22Rv1 (cell line): ENCODE results near the gene CHRNA10.

Experiments
- ZFX ChIP-seq: fragments of 450-650 bp; IDR thresholded peaks from 2 replicates; pipeline ENCODE4 v1.6.1; 2017; ENCODE audit warnings: antibody characterized with exemption, borderline replicate concordance
- TF ChIP-seq, protein P1 (sequence below): fragments of 450-650 bp; IDR thresholded peaks from 2 replicates; pipeline ENCODE4 v1.5.1; 2017; ENCODE audit warnings: mild to moderate bottlenecking

DNA sequence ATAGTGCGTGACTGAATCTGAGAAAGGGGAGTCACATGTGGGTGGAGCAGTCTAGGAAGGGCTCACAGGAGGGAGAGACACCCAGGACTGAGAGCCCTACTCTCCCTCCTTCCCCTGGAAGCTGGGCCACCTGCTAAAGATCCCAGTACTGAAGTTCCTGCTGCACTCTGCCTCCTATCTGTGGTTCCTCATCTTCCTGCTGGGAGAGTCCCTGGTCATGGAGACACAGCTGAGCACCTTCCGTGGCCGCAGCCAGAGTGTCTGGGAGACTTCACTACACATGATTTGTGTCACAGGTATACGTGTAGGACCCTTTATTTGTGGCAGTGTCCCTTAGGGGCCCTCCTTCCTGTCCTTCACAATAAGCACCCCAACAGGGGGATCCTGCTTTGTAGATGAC, 48.7 kb downstream of the CHRNA10 start:
- TF ChIP-seq, protein P1, sequence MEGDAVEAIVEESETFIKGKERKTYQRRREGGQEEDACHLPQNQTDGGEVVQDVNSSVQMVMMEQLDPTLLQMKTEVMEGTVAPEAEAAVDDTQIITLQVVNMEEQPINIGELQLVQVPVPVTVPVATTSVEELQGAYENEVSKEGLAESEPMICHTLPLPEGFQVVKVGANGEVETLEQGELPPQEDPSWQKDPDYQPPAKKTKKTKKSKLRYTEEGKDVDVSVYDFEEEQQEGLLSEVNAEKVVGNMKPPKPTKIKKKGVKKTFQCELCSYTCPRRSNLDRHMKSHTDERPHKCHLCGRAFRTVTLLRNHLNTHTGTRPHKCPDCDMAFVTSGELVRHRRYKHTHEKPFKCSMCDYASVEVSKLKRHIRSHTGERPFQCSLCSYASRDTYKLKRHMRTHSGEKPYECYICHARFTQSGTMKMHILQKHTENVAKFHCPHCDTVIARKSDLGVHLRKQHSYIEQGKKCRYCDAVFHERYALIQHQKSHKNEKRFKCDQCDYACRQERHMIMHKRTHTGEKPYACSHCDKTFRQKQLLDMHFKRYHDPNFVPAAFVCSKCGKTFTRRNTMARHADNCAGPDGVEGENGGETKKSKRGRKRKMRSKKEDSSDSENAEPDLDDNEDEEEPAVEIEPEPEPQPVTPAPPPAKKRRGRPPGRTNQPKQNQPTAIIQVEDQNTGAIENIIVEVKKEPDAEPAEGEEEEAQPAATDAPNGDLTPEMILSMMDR: no peak
- TF ChIP-seq ZFX: no peak
